HEK293 (cell line): ENCODE results near the gene SLC2A9.
"Not testable (repeated sequence)": the region's sequence is repeated elsewhere in the genome, so short reads cannot be mapped to it uniquely, and the experiment has no call there.

Experiments
- CTCF ChIA-PET: fragments of 350-600 bp; formaldehyde crosslinking; extraction: SDS; loops from one replicate; lab custom pipeline; 2021; ENCODE audit warnings: antibody characterized with exemption; lab: Yijun Ruan, JAX
- POLR2A ChIA-PET: fragments of 300-600 bp; formaldehyde crosslinking; extraction: SDS; loops from one replicate; lab custom pipeline; 2020; ENCODE audit warnings: antibody characterized with exemption, inconsistent platforms; lab: Yijun Ruan, JAX
- H3K27ac ChIP-seq: fragments of 200-500 bp; sonication (Bioruptor generic); 2 replicates; pipeline ENCODE4 v1.5.1; 2014; ENCODE audit warnings: low read depth, low read length, control low read depth, inconsistent platforms; ENCODE audit errors: extremely low read depth
- H3K36me3 ChIP-seq, 2 experiments: fragments of 200-500 bp in 1 of 2; sonication (Bioruptor generic) in 1 of 2; 1 replicate in 1 of 2; 2 replicates in 1 of 2; pipeline ENCODE4 v1.5.1; 2014 to 2017; ENCODE audit warnings: inconsistent platforms in 2 of 2, low read length in 2 of 2; ENCODE audit not compliant: control insufficient read depth in 2 of 2, insufficient read depth in 1 of 2
- H3K4me1 ChIP-seq: fragments of 200-500 bp; sonication (Bioruptor generic); 2 replicates; pipeline ENCODE4 v1.5.1; 2014; ENCODE audit warnings: mild to moderate bottlenecking, low read length, inconsistent platforms; ENCODE audit not compliant: control insufficient read depth, insufficient read depth
- H3K4me3 ChIP-seq: 2 replicates; pipeline ENCODE4 v1.5.1; 2011; ENCODE audit warnings: low read depth, mild to moderate bottlenecking, control low read depth, low read length, moderate library complexity
- H3K9me3 ChIP-seq: fragments of 200-500 bp; sonication (Bioruptor generic); 2 replicates; pipeline ENCODE4 v1.5.1; 2014; ENCODE audit warnings: low read depth, low read length, inconsistent platforms; ENCODE audit not compliant: control insufficient read depth, insufficient read depth
- HOXC10 ChIP-seq: sonication (generic); formaldehyde crosslinking; IDR thresholded peaks from 2 replicates; pipeline ENCODE4 v1.8.1; 2023; ENCODE audit warnings: mild to moderate bottlenecking, missing genetic modification reagents
- HOXD13 ChIP-seq: sonication (generic); formaldehyde crosslinking; IDR thresholded peaks from 2 replicates; pipeline ENCODE4 v1.8.0; 2022; ENCODE audit warnings: missing genetic modification reagents, borderline replicate concordance
- SCRT1 ChIP-seq: fragments of 450-650 bp; formaldehyde crosslinking; IDR thresholded peaks from 2 replicates; pipeline ENCODE4 v1.5.1; 2016; ENCODE audit warnings: missing biosample characterization, missing genetic modification characterization, borderline replicate concordance
- WT1 ChIP-seq: fragments of 450-650 bp; formaldehyde crosslinking; IDR thresholded peaks from 2 replicates; pipeline ENCODE4 v1.5.1; 2016; ENCODE audit warnings: missing biosample characterization, missing genetic modification characterization
- ZBTB44 ChIP-seq: fragments of 450-650 bp; IDR thresholded peaks from 2 replicates; pipeline ENCODE4 v1.5.1; 2018; ENCODE audit warnings: missing biosample characterization, mild to moderate bottlenecking, missing genetic modification characterization
- ZBTB7A ChIP-seq: fragments of 450-650 bp; formaldehyde crosslinking; IDR thresholded peaks from 2 replicates; pipeline ENCODE4 v1.5.1; 2016; ENCODE audit warnings: low read depth, missing biosample characterization, missing genetic modification characterization
- ZFHX2 ChIP-seq: fragments of 450-650 bp; formaldehyde crosslinking; conservative IDR thresholded peaks from 2 replicates; pipeline ENCODE4 v1.5.1; 2016; ENCODE audit warnings: missing biosample characterization, missing genetic modification characterization
- ZFP3 ChIP-seq: fragments of 450-650 bp; formaldehyde crosslinking; IDR thresholded peaks from 2 replicates; pipeline ENCODE4 v1.5.1; 2016; ENCODE audit warnings: low read depth, missing biosample characterization, missing genetic modification characterization
- ZNF155 ChIP-seq: fragments of 450-650 bp; formaldehyde crosslinking; IDR thresholded peaks from 2 replicates; pipeline ENCODE4 v1.5.1; 2016; ENCODE audit warnings: missing biosample characterization, missing genetic modification characterization
- ZNF157 ChIP-seq: fragments of 450-650 bp; formaldehyde crosslinking; IDR thresholded peaks from 2 replicates; pipeline ENCODE4 v1.5.1; 2016; ENCODE audit warnings: missing biosample characterization, missing genetic modification characterization
- ZNF16 ChIP-seq: fragments of 450-650 bp; formaldehyde crosslinking; IDR thresholded peaks from 2 replicates; pipeline ENCODE4 v1.5.1; 2016; ENCODE audit warnings: low read depth, missing biosample characterization, missing genetic modification characterization
- ZNF169 ChIP-seq: fragments of 450-650 bp; formaldehyde crosslinking; IDR thresholded peaks from 2 replicates; pipeline ENCODE4 v1.5.1; 2016; ENCODE audit warnings: missing biosample characterization, missing genetic modification characterization
- ZNF221 ChIP-seq: fragments of 450-650 bp; formaldehyde crosslinking; IDR thresholded peaks from 2 replicates; pipeline ENCODE4 v1.5.1; 2017; ENCODE audit warnings: missing biosample characterization, missing genetic modification characterization, borderline replicate concordance
- ZNF335 ChIP-seq: fragments of 450-650 bp; formaldehyde crosslinking; conservative IDR thresholded peaks from 2 replicates; pipeline ENCODE4 v1.5.1; 2016; ENCODE audit warnings: missing biosample characterization, missing genetic modification characterization
- ZNF341 ChIP-seq: fragments of 450-650 bp; formaldehyde crosslinking; IDR thresholded peaks from 2 replicates; pipeline ENCODE4; 2016; ENCODE audit warnings: low read depth, missing biosample characterization, missing genetic modification characterization
- ZNF366 ChIP-seq: fragments of 450-650 bp; formaldehyde crosslinking; conservative IDR thresholded peaks from 2 replicates; pipeline ENCODE4 v1.5.1; 2016; ENCODE audit warnings: missing biosample characterization, missing genetic modification characterization
- ZNF501 ChIP-seq: fragments of 450-650 bp; formaldehyde crosslinking; IDR thresholded peaks from 2 replicates; pipeline ENCODE4 v1.5.1; 2016; ENCODE audit warnings: missing biosample characterization, missing genetic modification characterization
- ZNF610 ChIP-seq: fragments of 450-650 bp; formaldehyde crosslinking; IDR thresholded peaks from 2 replicates; pipeline ENCODE4 v1.5.1; 2016; ENCODE audit warnings: missing biosample characterization, missing genetic modification characterization, borderline replicate concordance
- ZNF830 ChIP-seq: fragments of 450-650 bp; IDR thresholded peaks from 2 replicates; pipeline ENCODE4 v1.5.0; 2018; ENCODE audit warnings: missing biosample characterization, missing genetic modification characterization, low read depth, mild to moderate bottlenecking, moderate library complexity
- ZSCAN23 ChIP-seq: fragments of 450-650 bp; formaldehyde crosslinking; IDR thresholded peaks from 2 replicates; pipeline ENCODE4 v1.5.1; 2016; ENCODE audit warnings: missing biosample characterization, missing genetic modification characterization
- ZSCAN30 ChIP-seq: fragments of 450-650 bp; IDR thresholded peaks from 2 replicates; pipeline ENCODE4 v1.5.1; 2018; ENCODE audit warnings: missing biosample characterization, mild to moderate bottlenecking, missing genetic modification characterization, moderate library complexity
- TF ChIP-seq, protein P1 (sequence below): fragments of 450-650 bp; formaldehyde crosslinking; IDR thresholded peaks from 2 replicates; pipeline ENCODE4 v1.5.1; 2016; ENCODE audit warnings: missing biosample characterization, missing genetic modification characterization

The SLC2A9 gene

DNA sequence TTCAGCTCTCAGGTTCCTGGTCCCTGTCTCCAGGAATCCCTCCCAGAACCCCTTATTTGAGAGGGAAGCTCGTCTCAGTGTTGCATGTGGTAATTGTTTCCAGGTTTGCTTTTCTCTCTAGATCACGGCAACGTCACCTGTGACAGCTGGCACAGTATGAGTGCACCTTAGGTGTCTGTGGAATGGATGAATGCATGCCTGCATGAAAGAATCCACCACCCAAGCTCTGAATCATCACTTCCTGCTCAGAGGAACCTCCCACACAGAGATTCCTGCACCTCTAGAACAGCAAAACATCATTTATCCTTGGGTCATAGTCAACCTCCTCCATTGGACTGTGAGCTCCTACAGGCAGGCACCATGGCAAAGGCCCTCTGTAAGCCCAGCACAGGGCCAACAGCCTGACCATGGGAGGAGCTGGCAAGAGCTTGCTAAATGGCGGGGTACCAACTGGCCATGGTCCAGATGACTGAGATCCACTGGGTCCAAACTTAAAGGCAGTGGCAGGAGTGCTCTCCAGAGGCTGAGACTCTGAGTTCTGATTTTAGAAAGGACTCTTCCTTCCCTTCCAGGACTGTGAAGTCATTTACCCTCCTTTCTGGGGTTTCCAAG, 116.2 kb downstream of the SLC2A9 start:
- POLR2A ChIA-PET = no interaction called here
- Histone ChIP-seq H3K36me3 (no peaks in the 10 kb centered on the region), H3K4me3 (no peak overlapping the region), H3K27ac (no peak overlapping the region)
- TF ChIP-seq ZNF830 (tag by site-specific recombination) (no peak), ZNF16 (tag by site-specific recombination) (no peak), ZSCAN30 (tag by site-specific recombination) (no peak)
- TF ChIP-seq, all 188 proteins: peak for 0
- Histone ChIP-seq H3K9me3 (no peaks in the 10 kb centered on the region), H3K4me1 (no peaks in the 10 kb centered on the region)
- CTCF ChIA-PET = no interaction called here

GRCh38 chr4:9903317-9903716, 118.0 kb downstream of the SLC2A9 start:
- H3K27ac ChIP-seq = no peak overlapping the region
- H3K4me1 ChIP-seq = no peaks in the 10 kb centered on the region
- no peaks in the 10 kb centered on the region for H3K9me3 ChIP-seq
- no peak overlapping the region for H3K4me3 ChIP-seq
- TF ChIP-seq ZFP3 (tag by site-specific recombination) = no peak
- no peak for TF ChIP-seq WT1 (tag by site-specific recombination)
- no peak for TF ChIP-seq ZNF157
- no peak for TF ChIP-seq ZNF341 (tag by site-specific recombination)
- TF ChIP-seq ZNF155 (tag by site-specific recombination) = no peak
- no peak for TF ChIP-seq HOXC10 (CRISPR knock-in tag)
- TF ChIP-seq ZNF610 (tag by site-specific recombination) = no peak
- TF ChIP-seq SCRT1 (tag by site-specific recombination) = no peak
- no peak for TF ChIP-seq ZFHX2 (tag by site-specific recombination)
- no peak for TF ChIP-seq ZNF169 (tag by site-specific recombination)
- TF ChIP-seq ZNF366 (tag by site-specific recombination) = no peak
- no peak for TF ChIP-seq ZSCAN23
- TF ChIP-seq HOXD13 = no peak
- TF ChIP-seq ZNF501 (tag by site-specific recombination) = no peak
- no peak for TF ChIP-seq ZNF221 (tag by site-specific recombination)
- no peak for TF ChIP-seq ZBTB7A (tag by site-specific recombination)
- ChIA-PET CTCF (no interaction called here), POLR2A (no interaction called here)
- no peaks in the 10 kb centered on the region for H3K36me3 ChIP-seq

- CTCF ChIA-PET = interaction anchor here (1.2 kb wide), 1 partner anchor 138 kb away, joined by 3 read pairs; no protein-coding TSS in a partner anchor
- H3K4me1 ChIP-seq = no peaks in the 10 kb centered on the region
- H3K27ac ChIP-seq = no peak overlapping the region
- no peaks in the 10 kb centered on the region for H3K9me3 ChIP-seq
- no peaks in the 10 kb centered on the region for H3K36me3 ChIP-seq
- no peak for TF ChIP-seq ZNF335 (tag by site-specific recombination)
- no peak for TF ChIP-seq ZBTB44 (tag by site-specific recombination)
- TF ChIP-seq, protein P1, sequence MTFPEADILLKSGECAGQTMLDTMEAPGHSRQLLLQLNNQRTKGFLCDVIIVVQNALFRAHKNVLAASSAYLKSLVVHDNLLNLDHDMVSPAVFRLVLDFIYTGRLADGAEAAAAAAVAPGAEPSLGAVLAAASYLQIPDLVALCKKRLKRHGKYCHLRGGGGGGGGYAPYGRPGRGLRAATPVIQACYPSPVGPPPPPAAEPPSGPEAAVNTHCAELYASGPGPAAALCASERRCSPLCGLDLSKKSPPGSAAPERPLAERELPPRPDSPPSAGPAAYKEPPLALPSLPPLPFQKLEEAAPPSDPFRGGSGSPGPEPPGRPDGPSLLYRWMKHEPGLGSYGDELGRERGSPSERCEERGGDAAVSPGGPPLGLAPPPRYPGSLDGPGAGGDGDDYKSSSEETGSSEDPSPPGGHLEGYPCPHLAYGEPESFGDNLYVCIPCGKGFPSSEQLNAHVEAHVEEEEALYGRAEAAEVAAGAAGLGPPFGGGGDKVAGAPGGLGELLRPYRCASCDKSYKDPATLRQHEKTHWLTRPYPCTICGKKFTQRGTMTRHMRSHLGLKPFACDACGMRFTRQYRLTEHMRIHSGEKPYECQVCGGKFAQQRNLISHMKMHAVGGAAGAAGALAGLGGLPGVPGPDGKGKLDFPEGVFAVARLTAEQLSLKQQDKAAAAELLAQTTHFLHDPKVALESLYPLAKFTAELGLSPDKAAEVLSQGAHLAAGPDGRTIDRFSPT (tag by site-specific recombination) = no peak
- no peak overlapping the region for H3K4me3 ChIP-seq
- POLR2A ChIA-PET = no interaction called here
Observed at GRCh38 chr4:9901257-9901656, 120.0 kb downstream of the SLC2A9 start.

- POLR2A ChIA-PET, CTCF ChIA-PET, H3K4me1 ChIP-seq, H3K36me3 ChIP-seq, H3K9me3 ChIP-seq, H3K4me3 ChIP-seq, H3K27ac ChIP-seq: not testable (repeated sequence)
Observed at GRCh38 chr4:9900633-9901032, 120.7 kb downstream of the SLC2A9 start.
